ENCODE measurements around the gene ZRANB3. TPM values are rescaled to one million over a fixed set of nuclear protein-coding genes. Genes with fewer than 3 reads are reported as not detected.

ZRANB3 gene
- total and polyA plus RNA-seq, 3 experiments from 2014 or later = 2.5 to 10.3 (median 9.1) TPM

DNA sequence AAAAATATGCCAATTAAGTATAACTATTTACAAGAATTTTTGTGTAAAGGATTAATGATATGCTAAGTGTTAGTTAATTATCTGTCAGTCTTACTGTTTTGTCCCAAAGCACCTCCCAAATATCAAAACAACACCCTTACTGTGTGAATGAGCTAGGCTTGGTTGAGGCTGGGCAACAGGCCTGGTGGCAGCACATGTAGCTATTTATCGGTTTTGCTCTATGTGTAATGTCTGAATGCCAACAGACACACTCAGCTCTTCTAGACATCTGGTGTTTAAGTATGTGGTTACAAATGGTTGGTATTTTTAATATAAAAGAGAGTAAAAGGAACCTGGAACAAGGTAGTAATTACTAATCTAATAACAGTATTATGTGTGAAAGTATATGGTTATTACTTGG, 303.6 kb downstream of the ZRANB3 start:
- POLR2A ChIA-PET = no interaction called here
- Mint-ChIP-seq H3K36me3 (peaks cover 7 to 11% (median 8%) of the 10 kb centered on the region in 3 donors), H3K4me3 (no peak overlapping the region), H3K27ac (no peak overlapping the region), H3K27me3 (no peaks in the 10 kb centered on the region), H3K9me3 (no peaks in the 10 kb centered on the region), H3K4me1 (no peaks in the 10 kb centered on the region)
- Histone ChIP-seq H3K27ac (ENCODE audit: low read depth, low read length) (no peak overlapping the region), H3K27me3 (ENCODE audit: insufficient read depth, low read length, poor library complexity, severe bottlenecking) (no peaks in the 10 kb centered on the region), H3K36me3 (ENCODE audit: insufficient read depth, low read length) (no peaks in the 10 kb centered on the region), H3K4me1 (ENCODE audit: insufficient read depth, low read length) (no peaks in the 10 kb centered on the region), H3K9me3 (ENCODE audit: low read length) (no peaks in the 10 kb centered on the region), H3K4me3 (ENCODE audit: low read length) (no peak overlapping the region)
- DNase-seq = no peak
- CTCF ChIA-PET = no interaction called here

DNA sequence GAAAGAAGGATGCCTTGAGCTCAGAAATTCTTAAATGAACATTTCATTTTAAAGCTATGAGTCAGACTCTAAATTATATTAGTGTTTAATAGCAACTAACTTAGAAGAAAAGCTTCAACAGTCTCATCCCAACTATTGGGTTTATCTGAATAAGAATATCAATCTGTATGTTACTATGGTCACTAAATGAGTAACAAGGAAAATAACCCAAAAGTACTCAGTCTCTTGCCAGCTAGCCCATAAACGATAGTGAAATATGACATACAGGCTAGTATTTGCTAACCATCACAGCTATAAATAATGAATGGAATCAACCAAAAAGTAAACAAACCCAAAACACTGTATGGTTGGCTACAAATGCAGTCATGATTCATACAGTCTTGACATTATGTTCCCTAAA, 304.1 kb downstream of the ZRANB3 start:
- H3K36me3 ChIP-seq (ENCODE audit: insufficient read depth, low read length) = no peaks in the 10 kb centered on the region
- H3K4me3 Mint-ChIP-seq = no peak overlapping the region
- H3K27me3 Mint-ChIP-seq = no peaks in the 10 kb centered on the region
- H3K4me3 ChIP-seq (ENCODE audit: low read length) = no peak overlapping the region
- H3K27ac Mint-ChIP-seq = no peak overlapping the region
- H3K9me3 ChIP-seq (ENCODE audit: low read length) = no peaks in the 10 kb centered on the region
- ChIA-PET CTCF (no interaction called here), POLR2A (no interaction called here)
- no peaks in the 10 kb centered on the region for H3K9me3 Mint-ChIP-seq
- H3K36me3 Mint-ChIP-seq = peaks cover 7 to 11% (median 8%) of the 10 kb centered on the region in 3 donors
- H3K4me1 ChIP-seq (ENCODE audit: insufficient read depth, low read length) = no peaks in the 10 kb centered on the region
- H3K27ac ChIP-seq (ENCODE audit: low read depth, low read length) = no peak overlapping the region
- no peak for DNase-seq
- no peaks in the 10 kb centered on the region for H3K27me3 ChIP-seq (ENCODE audit: insufficient read depth, low read length, poor library complexity, severe bottlenecking)
- H3K4me1 Mint-ChIP-seq = no peaks in the 10 kb centered on the region

DNA sequence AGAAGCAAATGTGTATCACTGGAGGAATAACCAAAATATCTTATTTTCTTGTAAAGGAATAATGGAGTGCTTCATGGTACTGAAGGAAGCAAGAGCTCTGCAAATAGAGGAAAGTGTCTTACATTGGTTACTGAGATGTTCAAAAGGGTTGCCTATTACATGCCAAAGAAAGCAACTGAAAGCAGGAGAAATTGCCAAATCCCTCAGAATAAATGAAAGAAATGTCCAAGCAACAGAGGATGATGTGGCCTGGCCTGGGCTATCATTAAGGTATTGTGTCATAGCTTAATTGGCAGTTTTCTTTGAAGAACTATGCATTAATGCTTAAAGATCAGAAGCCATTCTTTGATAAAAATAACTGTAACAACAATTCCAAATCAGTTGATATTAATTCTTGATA, 305.2 kb downstream of the ZRANB3 start:
- no peak for DNase-seq
- Mint-ChIP-seq H3K9me3 (no peaks in the 10 kb centered on the region), H3K4me3 (no peak overlapping the region), H3K27ac (no peak overlapping the region), H3K4me1 (no peaks in the 10 kb centered on the region), H3K36me3 (peaks cover 7 to 13% (median 8%) of the 10 kb centered on the region in 3 donors), H3K27me3 (no peaks in the 10 kb centered on the region)
- Histone ChIP-seq H3K4me3 (ENCODE audit: low read length) (no peak overlapping the region), H3K4me1 (ENCODE audit: insufficient read depth, low read length) (no peaks in the 10 kb centered on the region), H3K27ac (ENCODE audit: low read depth, low read length) (no peak overlapping the region), H3K27me3 (ENCODE audit: insufficient read depth, low read length, poor library complexity, severe bottlenecking) (no peaks in the 10 kb centered on the region), H3K9me3 (ENCODE audit: low read length) (no peaks in the 10 kb centered on the region), H3K36me3 (ENCODE audit: insufficient read depth, low read length) (no peaks in the 10 kb centered on the region)
- ChIA-PET POLR2A (no interaction called here), CTCF (no interaction called here)

DNA sequence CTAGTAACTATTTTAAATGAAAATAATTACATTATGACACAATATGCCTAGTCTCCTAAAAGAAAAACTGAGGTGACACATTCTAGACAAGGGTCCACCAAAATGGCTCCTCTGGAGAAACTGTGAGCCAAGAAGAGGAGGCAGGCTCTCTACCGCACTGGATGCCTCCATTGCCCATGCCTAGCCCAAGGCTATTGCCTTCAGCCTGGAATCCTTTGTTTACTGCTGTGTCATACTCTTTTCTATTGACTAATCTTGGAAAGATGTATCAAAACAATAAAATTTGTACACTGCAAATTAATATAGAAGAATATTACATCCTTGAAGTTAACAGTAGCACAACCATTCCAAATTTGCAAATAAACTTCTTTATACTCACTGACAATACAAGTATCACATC, 311.8 kb downstream of the ZRANB3 start:
- peaks cover 5 to 17% (median 12%) of the 10 kb centered on the region in 3 donors for H3K36me3 Mint-ChIP-seq
- POLR2A ChIA-PET = no interaction called here

DNA sequence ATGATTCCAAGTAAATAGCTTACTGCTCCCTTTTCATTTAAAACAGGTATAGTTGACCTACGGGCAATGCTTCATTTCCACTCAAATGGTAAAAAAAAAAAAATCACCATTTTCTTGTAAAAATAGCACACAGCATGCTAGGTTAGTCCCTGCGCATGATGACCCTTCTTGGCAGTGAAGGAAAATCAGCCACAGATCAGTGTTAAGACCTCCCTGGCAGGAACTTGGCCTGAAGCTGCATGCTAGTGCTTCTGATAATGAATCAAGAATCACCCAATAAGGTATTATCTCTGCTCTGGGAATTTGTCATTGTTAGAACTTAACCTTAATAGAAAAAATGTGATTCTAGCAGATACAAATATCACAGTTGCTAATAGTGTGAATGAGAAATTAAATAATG, 312.6 kb downstream of the ZRANB3 start:
- H3K27me3 Mint-ChIP-seq = no peaks in the 10 kb centered on the region
- peaks cover 5 to 17% (median 12%) of the 10 kb centered on the region in 3 donors for H3K36me3 Mint-ChIP-seq
- no peak for DNase-seq
- Histone ChIP-seq H3K4me1 (ENCODE audit: insufficient read depth, low read length) (no peaks in the 10 kb centered on the region), H3K27ac (ENCODE audit: low read depth, low read length) (no peak overlapping the region), H3K9me3 (ENCODE audit: low read length) (no peaks in the 10 kb centered on the region), H3K36me3 (ENCODE audit: insufficient read depth, low read length) (no peaks in the 10 kb centered on the region), H3K4me3 (ENCODE audit: low read length) (no peak overlapping the region), H3K27me3 (ENCODE audit: insufficient read depth, low read length, poor library complexity, severe bottlenecking) (no peaks in the 10 kb centered on the region)
- no peaks in the 10 kb centered on the region for H3K9me3 Mint-ChIP-seq
- ChIA-PET CTCF (no interaction called here), POLR2A (no interaction called here)
- no peak overlapping the region for H3K4me3 Mint-ChIP-seq
- H3K4me1 Mint-ChIP-seq = no peaks in the 10 kb centered on the region
- H3K27ac Mint-ChIP-seq = no peak overlapping the region

More for the DNA sequence above, 311.8 kb downstream of the ZRANB3 start:
- no peaks in the 10 kb centered on the region for H3K36me3 ChIP-seq (ENCODE audit: insufficient read depth, low read length)
- Mint-ChIP-seq H3K4me1 (no peaks in the 10 kb centered on the region), H3K9me3 (no peaks in the 10 kb centered on the region), H3K27me3 (no peaks in the 10 kb centered on the region), H3K4me3 (no peak overlapping the region), H3K27ac (no peak overlapping the region)
- CTCF ChIA-PET = no interaction called here
- DNase-seq = no peak
- H3K27ac ChIP-seq (ENCODE audit: low read depth, low read length) = no peak overlapping the region
- no peaks in the 10 kb centered on the region for H3K27me3 ChIP-seq (ENCODE audit: insufficient read depth, low read length, poor library complexity, severe bottlenecking)
- H3K4me1 ChIP-seq (ENCODE audit: insufficient read depth, low read length) = no peaks in the 10 kb centered on the region
- H3K4me3 ChIP-seq (ENCODE audit: low read length) = no peak overlapping the region
- H3K9me3 ChIP-seq (ENCODE audit: low read length) = no peaks in the 10 kb centered on the region

DNA sequence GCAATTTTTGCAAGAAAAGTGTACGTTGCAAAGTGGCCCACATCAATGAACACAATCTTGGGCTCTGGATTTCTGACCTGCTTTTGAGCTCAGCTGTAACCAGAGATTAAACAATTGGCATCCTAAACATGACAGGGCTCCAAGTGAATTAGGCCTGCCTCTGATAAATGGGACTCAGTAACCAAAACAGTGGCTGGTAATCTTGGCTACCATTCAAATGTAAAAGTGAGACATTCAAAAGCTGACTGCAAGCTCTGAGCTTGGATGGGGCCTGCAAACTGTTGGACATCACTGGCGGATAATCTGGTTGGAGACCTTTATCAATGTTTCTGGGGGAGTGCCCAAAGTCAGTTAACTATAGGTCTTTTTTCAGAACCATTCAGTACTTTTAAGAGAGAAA, 318.3 kb downstream of the ZRANB3 start:
- Mint-ChIP-seq H3K27ac (no peak overlapping the region), H3K36me3 (peaks cover 5 to 7% (median 6%) of the 10 kb centered on the region in 3 donors), H3K9me3 (no peaks in the 10 kb centered on the region), H3K27me3 (no peaks in the 10 kb centered on the region), H3K4me3 (no peak overlapping the region), H3K4me1 (no peaks in the 10 kb centered on the region)
- H3K4me3 ChIP-seq (ENCODE audit: low read length) = no peak overlapping the region
- ChIA-PET CTCF (no interaction called here), POLR2A (no interaction called here)
- no peaks in the 10 kb centered on the region for H3K36me3 ChIP-seq (ENCODE audit: insufficient read depth, low read length)
- no peaks in the 10 kb centered on the region for H3K4me1 ChIP-seq (ENCODE audit: insufficient read depth, low read length)
- no peaks in the 10 kb centered on the region for H3K9me3 ChIP-seq (ENCODE audit: low read length)
- DNase-seq = no peak
- H3K27me3 ChIP-seq (ENCODE audit: insufficient read depth, low read length, poor library complexity, severe bottlenecking) = no peaks in the 10 kb centered on the region
- H3K27ac ChIP-seq (ENCODE audit: low read depth, low read length) = no peak overlapping the region

DNA sequence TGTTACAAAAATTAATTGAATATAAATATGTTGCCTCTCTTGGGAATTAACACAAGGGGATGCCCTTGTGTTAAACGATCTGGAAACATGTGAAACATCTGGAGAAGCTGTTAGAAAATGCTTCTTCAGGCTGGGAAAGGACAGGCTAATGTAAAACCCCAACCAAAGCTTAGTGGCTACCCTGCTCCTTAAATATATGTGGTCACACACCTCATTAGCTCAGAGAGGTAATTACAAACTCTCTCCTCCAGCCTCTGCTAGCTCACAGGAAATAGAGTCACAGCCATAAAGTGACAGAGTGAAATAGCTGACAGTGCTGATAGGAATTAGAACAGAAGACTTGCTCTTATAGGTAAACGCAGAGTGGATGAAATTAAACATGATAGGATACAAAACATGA, 323.0 kb downstream of the ZRANB3 start:
- Mint-ChIP-seq H3K4me3 (no peak overlapping the region), H3K27ac (no peak overlapping the region), H3K9me3 (no peaks in the 10 kb centered on the region), H3K36me3 (peaks cover 0 to 6% (median 2%) of the 10 kb centered on the region in 3 donors), H3K27me3 (no peaks in the 10 kb centered on the region), H3K4me1 (no peaks in the 10 kb centered on the region)
- CTCF ChIA-PET = no interaction called here
- Histone ChIP-seq H3K4me3 (ENCODE audit: low read length) (no peak overlapping the region), H3K27ac (ENCODE audit: low read depth, low read length) (no peak overlapping the region), H3K4me1 (ENCODE audit: insufficient read depth, low read length) (no peaks in the 10 kb centered on the region), H3K27me3 (ENCODE audit: insufficient read depth, low read length, poor library complexity, severe bottlenecking) (no peaks in the 10 kb centered on the region), H3K9me3 (ENCODE audit: low read length) (no peaks in the 10 kb centered on the region), H3K36me3 (ENCODE audit: insufficient read depth, low read length) (no peaks in the 10 kb centered on the region)
- DNase-seq = no peak
- POLR2A ChIA-PET = no interaction called here

DNA sequence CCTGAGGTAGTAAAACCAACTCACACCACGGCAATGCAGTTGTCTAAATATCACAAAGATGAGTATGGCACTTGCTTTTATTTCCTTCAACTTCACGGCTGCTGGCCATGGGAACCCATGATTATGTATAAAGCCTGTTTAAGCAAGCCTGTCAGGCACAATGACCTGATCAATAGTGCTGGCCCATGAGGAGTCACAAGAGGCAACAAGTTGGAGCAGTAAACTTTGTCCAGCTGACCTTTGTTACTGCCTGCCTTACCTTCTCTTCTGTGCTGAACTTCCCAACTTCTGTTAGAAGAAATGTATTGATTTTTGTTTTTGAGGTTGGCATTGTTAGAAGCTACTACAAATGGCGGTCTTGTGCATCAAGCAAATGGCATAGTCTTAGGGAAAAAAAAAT, 327.1 kb downstream of the ZRANB3 start:
- H3K27ac ChIP-seq (ENCODE audit: low read depth, low read length) = no peak overlapping the region
- no peak overlapping the region for H3K27ac Mint-ChIP-seq
- H3K4me3 Mint-ChIP-seq = no peak overlapping the region
- CTCF ChIA-PET = interaction anchor here (1.4 kb wide), 1 partner anchor 39 kb away, joined by 3 read pairs; no protein-coding TSS in a partner anchor
- H3K4me3 ChIP-seq (ENCODE audit: low read length) = no peak overlapping the region
- peaks cover 7 to 13% (median 9%) of the 10 kb centered on the region in 3 donors for H3K36me3 Mint-ChIP-seq
- H3K27me3 ChIP-seq (ENCODE audit: insufficient read depth, low read length, poor library complexity, severe bottlenecking) = no peaks in the 10 kb centered on the region
- no peaks in the 10 kb centered on the region for H3K4me1 Mint-ChIP-seq
- POLR2A ChIA-PET = no interaction called here
- no peaks in the 10 kb centered on the region for H3K4me1 ChIP-seq (ENCODE audit: insufficient read depth, low read length)
- no peaks in the 10 kb centered on the region for H3K27me3 Mint-ChIP-seq
- DNase-seq = no peak
- H3K36me3 ChIP-seq (ENCODE audit: insufficient read depth, low read length) = no peaks in the 10 kb centered on the region
- no peaks in the 10 kb centered on the region for H3K9me3 Mint-ChIP-seq
- no peaks in the 10 kb centered on the region for H3K9me3 ChIP-seq (ENCODE audit: low read length)

DNA sequence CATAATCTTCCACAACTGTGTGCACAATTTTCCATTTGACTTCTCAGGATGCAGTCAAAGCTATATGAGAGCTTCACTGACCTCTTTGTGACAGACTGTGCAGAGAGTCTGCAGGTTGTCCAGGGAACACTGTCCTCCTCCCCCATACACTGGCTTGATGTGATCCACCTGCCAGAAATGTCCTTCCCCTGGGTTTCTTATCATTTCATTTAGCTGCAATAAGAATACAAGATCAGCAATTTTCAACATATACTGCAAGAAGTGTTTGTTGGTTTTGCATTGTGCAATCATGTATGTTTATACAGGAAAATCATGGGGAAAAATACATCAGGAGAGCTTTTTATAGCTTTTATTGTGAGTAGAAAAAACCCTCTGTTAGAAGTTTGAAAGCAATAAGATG, 328.3 kb downstream of the ZRANB3 start:
- no peak overlapping the region for H3K4me3 Mint-ChIP-seq
- H3K9me3 Mint-ChIP-seq = no peaks in the 10 kb centered on the region
- Histone ChIP-seq H3K36me3 (ENCODE audit: insufficient read depth, low read length) (no peaks in the 10 kb centered on the region), H3K4me1 (ENCODE audit: insufficient read depth, low read length) (no peaks in the 10 kb centered on the region), H3K9me3 (ENCODE audit: low read length) (no peaks in the 10 kb centered on the region), H3K27me3 (ENCODE audit: insufficient read depth, low read length, poor library complexity, severe bottlenecking) (no peaks in the 10 kb centered on the region), H3K4me3 (ENCODE audit: low read length) (no peak overlapping the region), H3K27ac (ENCODE audit: low read depth, low read length) (no peak overlapping the region)
- H3K4me1 Mint-ChIP-seq = no peaks in the 10 kb centered on the region
- ChIA-PET POLR2A (no interaction called here), CTCF (no interaction called here)
- H3K27me3 Mint-ChIP-seq = no peaks in the 10 kb centered on the region
- no peak for DNase-seq
- H3K36me3 Mint-ChIP-seq = peaks cover 9 to 13% (median 10%) of the 10 kb centered on the region in 3 donors
- no peak overlapping the region for H3K27ac Mint-ChIP-seq

All from CD8-positive, alpha-beta memory T cell (primary cell).